Measurements from ENCODE around the gene RAB21.

The RAB21 gene

DNA sequence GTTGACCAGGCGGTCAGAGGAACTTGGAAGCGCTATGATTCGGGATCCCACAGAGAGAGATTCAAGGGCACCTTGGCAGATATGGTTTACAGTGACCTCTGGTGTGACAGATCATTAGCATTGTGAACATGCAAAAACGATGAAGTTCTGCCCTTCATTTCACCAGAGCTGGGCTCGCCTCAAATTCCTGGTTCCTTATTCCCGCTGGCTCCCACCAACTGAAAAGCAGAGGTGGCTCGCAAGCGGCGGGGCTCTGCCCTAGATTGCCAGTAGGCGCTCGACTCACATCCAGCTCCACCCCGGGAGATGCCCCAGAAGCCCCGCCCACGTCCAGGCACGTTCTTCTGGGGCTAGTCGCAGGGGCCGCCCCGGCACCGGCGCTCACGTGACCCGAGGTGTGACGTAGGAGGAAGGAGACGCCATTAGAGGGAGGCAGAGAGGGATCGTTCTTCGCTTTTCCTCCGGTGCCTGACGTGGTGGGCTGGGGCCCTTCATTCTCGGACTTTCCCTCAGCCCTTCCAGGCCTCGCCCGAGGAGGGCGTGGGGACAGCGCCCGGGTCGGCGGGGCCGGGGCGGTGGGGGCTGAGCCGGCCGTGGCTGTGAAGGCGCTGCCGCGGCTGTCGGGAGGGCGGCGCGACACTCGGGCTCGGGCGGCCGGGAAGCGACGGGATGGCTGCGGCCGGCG is at the start of gene RAB21:
Gene RAB21 (plus strand): TSS at position 403 of the 685 bp plus-strand sequence. CDS start 267 bp downstream, at position 670.
- TF ChIP-seq GATA3 (IDR thresholded peaks at IDR 0.05; ENCODE audit: low read depth, low read length) (no peak), GATA2 (IDR thresholded peaks at IDR 0.05; ENCODE audit: low read depth, low read length) (no peak)

- TF ChIP-seq GATA3 (IDR thresholded peaks at IDR 0.05; ENCODE audit: low read depth, low read length) (no peak), GATA2 (IDR thresholded peaks at IDR 0.05; ENCODE audit: low read depth, low read length) (no peak)
These were observed 49.7 kb upstream of the RAB21 start for GRCh38 chr12:71704920-71705319.

DNA sequence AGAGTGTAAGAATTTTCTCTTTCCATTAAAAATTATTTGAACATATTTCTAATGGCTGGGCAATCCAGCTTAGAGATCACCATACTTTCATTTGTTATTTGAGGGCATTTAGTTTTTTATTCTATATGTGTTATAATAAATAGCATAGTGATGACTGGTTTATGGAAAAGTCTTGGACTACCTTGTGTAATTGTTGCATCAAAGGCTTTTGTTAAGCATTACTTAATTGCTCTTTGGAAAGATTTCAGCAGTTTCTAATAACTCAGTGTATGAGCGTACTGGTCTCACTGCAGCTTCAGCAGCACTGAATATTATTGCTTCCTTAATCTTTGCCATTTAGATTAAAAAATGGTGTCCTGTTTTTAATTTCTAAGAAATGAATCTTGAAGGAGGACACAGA is 46.0 kb upstream of the RAB21 start:
- TF ChIP-seq GATA2 (IDR thresholded peaks at IDR 0.05; ENCODE audit: low read depth, low read length) (no peak), GATA3 (IDR thresholded peaks at IDR 0.05; ENCODE audit: low read depth, low read length) (no peak)

- TF ChIP-seq GATA2 (IDR thresholded peaks at IDR 0.05; ENCODE audit: low read depth, low read length), result no peak
These were observed 44.2 kb upstream of the RAB21 start for GRCh38 chr12:71710276-71711125.

- no peak for TF ChIP-seq GATA3 (IDR thresholded peaks at IDR 0.05; ENCODE audit: low read depth, low read length)
- no peak for TF ChIP-seq GATA2 (IDR thresholded peaks at IDR 0.05; ENCODE audit: low read depth, low read length)
These were observed 36.1 kb upstream of the RAB21 start for GRCh38 chr12:71718611-71719010.

DNA sequence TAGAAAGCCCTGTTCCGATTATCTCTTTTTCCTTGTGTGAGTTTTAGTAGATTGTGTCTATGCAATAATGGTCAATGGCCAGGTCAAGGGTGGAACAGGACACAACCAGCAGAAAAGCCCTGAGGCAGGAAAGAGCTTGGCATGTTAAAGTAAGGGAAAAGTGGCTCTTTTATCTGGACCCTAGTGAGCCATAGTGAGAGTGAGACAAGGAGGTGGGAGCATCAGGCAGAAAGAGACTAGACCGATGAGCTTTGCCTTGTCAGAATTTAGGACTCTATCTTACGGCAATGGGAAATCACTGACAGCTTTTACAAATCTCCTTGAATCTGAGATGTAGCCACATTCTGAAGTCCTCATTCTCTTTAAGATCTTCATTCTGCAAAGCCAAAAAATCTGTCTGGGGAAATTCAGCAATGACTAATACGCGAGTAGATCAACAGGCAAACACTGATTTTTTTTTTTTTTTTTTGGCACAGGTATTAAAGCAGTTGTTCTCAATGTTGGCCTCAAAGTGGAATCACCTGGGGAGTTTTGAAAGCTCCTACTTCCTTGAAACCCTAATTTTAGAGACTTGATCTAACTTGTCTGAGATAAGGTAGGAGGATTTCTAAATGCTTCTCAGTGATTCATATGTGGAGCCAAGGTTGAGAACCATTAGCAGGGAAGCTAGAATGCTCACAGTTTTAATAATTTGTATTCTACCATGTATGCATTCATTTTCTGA is 34.9 kb upstream of the RAB21 start:
- TF ChIP-seq GATA3 (IDR thresholded peaks at IDR 0.05; ENCODE audit: low read depth, low read length) (no peak), GATA2 (IDR thresholded peaks at IDR 0.05; ENCODE audit: low read depth, low read length) (no peak)

GRCh38 chr12:71721783-71722505 is 32.7 kb upstream of the RAB21 start:
- no peak for TF ChIP-seq GATA2 (IDR thresholded peaks at IDR 0.05; ENCODE audit: low read depth, low read length)
- TF ChIP-seq GATA3 (IDR thresholded peaks at IDR 0.05; ENCODE audit: low read depth, low read length), result no peak

DNA sequence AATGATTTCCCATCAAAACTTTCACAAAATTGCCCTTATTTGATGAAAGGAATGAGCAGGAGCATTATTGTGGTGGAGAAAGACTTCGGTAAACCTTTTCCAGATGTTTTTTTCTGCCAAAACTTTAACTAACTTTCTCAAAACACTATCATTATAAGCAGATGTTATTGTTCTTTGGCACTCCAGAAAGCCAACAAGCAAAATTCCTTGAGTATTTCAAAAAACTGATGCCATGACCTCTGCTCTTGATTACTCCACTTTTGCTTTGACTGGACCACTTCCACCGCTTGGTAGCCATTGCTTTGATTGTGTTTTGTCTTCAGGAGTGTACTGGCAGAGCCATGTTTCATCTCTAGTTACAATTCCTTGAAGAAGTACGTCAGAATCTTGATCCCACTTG is 29.7 kb upstream of the RAB21 start:
- no peak for TF ChIP-seq GATA2 (IDR thresholded peaks at IDR 0.05; ENCODE audit: low read depth, low read length)
- no peak for TF ChIP-seq GATA3 (IDR thresholded peaks at IDR 0.05; ENCODE audit: low read depth, low read length)

- TF ChIP-seq GATA3 (IDR thresholded peaks at IDR 0.05; ENCODE audit: low read depth, low read length), result no peak
- TF ChIP-seq GATA2 (IDR thresholded peaks at IDR 0.05; ENCODE audit: low read depth, low read length), result no peak
These were observed 28.1 kb upstream of the RAB21 start for GRCh38 chr12:71726548-71726947.

GRCh38 chr12:71727958-71728357 is 26.7 kb upstream of the RAB21 start:
- TF ChIP-seq GATA2 (IDR thresholded peaks at IDR 0.05; ENCODE audit: low read depth, low read length) (no peak), GATA3 (IDR thresholded peaks at IDR 0.05; ENCODE audit: low read depth, low read length) (no peak)

- no peak for TF ChIP-seq GATA3 (IDR thresholded peaks at IDR 0.05; ENCODE audit: low read depth, low read length)
- TF ChIP-seq GATA2 (IDR thresholded peaks at IDR 0.05; ENCODE audit: low read depth, low read length), result no peak
These were observed 23.7 kb upstream of the RAB21 start for GRCh38 chr12:71730936-71731335.

GRCh38 chr12:71731439-71732356 is 23.0 kb upstream of the RAB21 start:
- TF ChIP-seq GATA2 (IDR thresholded peaks at IDR 0.05; ENCODE audit: low read depth, low read length) (no peak), GATA3 (IDR thresholded peaks at IDR 0.05; ENCODE audit: low read depth, low read length) (no peak)

GRCh38 chr12:71732357-71732712 is 22.3 kb upstream of the RAB21 start:
- no peak for TF ChIP-seq GATA3 (IDR thresholded peaks at IDR 0.05; ENCODE audit: low read depth, low read length)

All from SH-SY5Y (cell line).